NCI-H446 treated with DMSO at 0.1 percent for 48 hours (cell line): Measurements from ENCODE around the gene INTS6.

Experiments used
- DNase-seq: peaks from one replicate; lab custom pipeline; 2025; lab: John Stamatoyannopoulos, UW

Gene INTS6

GRCh38 chr13:51346397-51346796 is 106.4 kb downstream of the INTS6 start:
- DNase-seq: no peak

GRCh38 chr13:51343475-51343874 is 109.4 kb downstream of the INTS6 start:
- no peak for DNase-seq

- no peak for DNase-seq
Observed at GRCh38 chr13:51342706-51343105, 110.1 kb downstream of the INTS6 start.

GRCh38 chr13:51341791-51342190 is 111.0 kb downstream of the INTS6 start:
- no peak for DNase-seq

GRCh38 chr13:51341232-51341631 is 111.6 kb downstream of the INTS6 start:
- no peak for DNase-seq

- no peak for DNase-seq
Observed at GRCh38 chr13:51339952-51340732, 112.7 kb downstream of the INTS6 start.

GRCh38 chr13:51339354-51339753 is 113.5 kb downstream of the INTS6 start, which contains the start of gene SERPINE3:
SERPINE3 (plus strand) TSS chr13:51339691; CDS start chr13:51341092, 1,401 bp downstream.
- DNase-seq: no peak

GRCh38 chr13:51336746-51337145 is 116.1 kb downstream of the INTS6 start:
- no peak for DNase-seq

GRCh38 chr13:51333826-51334225 is 119.0 kb downstream of the INTS6 start:
- DNase-seq: no peak

GRCh38 chr13:51333421-51333820 is 119.4 kb downstream of the INTS6 start:
- no peak for DNase-seq

GRCh38 chr13:51332566-51333361 is 120.1 kb downstream of the INTS6 start:
- no peak for DNase-seq

- no peak for DNase-seq
Observed at GRCh38 chr13:51331354-51331861, 121.4 kb downstream of the INTS6 start.

- no peak for DNase-seq
Observed at GRCh38 chr13:51330791-51331190, 122.0 kb downstream of the INTS6 start.

- DNase-seq: no peak
Observed at GRCh38 chr13:51329606-51330005, 123.2 kb downstream of the INTS6 start.

- DNase-seq: no peak
Observed at GRCh38 chr13:51328488-51328887, 124.3 kb downstream of the INTS6 start.

GRCh38 chr13:51327961-51328360 is 124.9 kb downstream of the INTS6 start:
- DNase-seq: no peak

GRCh38 chr13:51326777-51327176 is 126.1 kb downstream of the INTS6 start:
- no peak for DNase-seq

- no peak for DNase-seq
Observed at GRCh38 chr13:51325837-51326236, 127.0 kb downstream of the INTS6 start.

- no peak for DNase-seq
Observed at GRCh38 chr13:51324714-51325420, 128.0 kb downstream of the INTS6 start.

GRCh38 chr13:51323824-51324511 is 128.9 kb downstream of the INTS6 start:
- DNase-seq: no peak

GRCh38 chr13:51322826-51323225 is 130.0 kb downstream of the INTS6 start:
- DNase-seq: no peak

- no peak for DNase-seq
Observed at GRCh38 chr13:51321836-51322235, 131.0 kb downstream of the INTS6 start.
